Liver (tissue), 9 donors: ENCODE data around the gene PAX4. TPM values are rescaled to one million over a fixed set of nuclear protein-coding genes. Genes with fewer than 3 reads are reported as not detected.

ENCODE experiments used
- DNase-seq: peaks from one replicate; pipeline ENCODE4 v3.0.0-alpha.2; 2017; ENCODE audit warnings: low spot score
- H3K27ac ChIP-seq, 2 donors: one replicate each; pipeline ENCODE4 v1.7.0; 2013; ENCODE audit warnings: inconsistent platforms in 2 of 2, low read length in 2 of 2, control low read depth in 1 of 2, low read depth in 1 of 2, mild to moderate bottlenecking in 1 of 2
- H3K27me3 ChIP-seq, 4 donors: one replicate each; pipeline versions ENCODE4 v1.6.1 to v1.7.0; 2013; ENCODE audit warnings: low read length in 3 of 4, inconsistent platforms in 1 of 4, mild to moderate bottlenecking in 1 of 4, moderate library complexity in 1 of 4; ENCODE audit not compliant: control insufficient read depth in 4 of 4, insufficient read depth in 4 of 4
- H3K36me3 ChIP-seq, 4 donors: one replicate each; pipeline versions ENCODE4 v1.6.1 to v1.7.0; 2013; ENCODE audit warnings: low read length in 3 of 4, mild to moderate bottlenecking in 3 of 4, low read depth in 1 of 4, moderate library complexity in 1 of 4; ENCODE audit not compliant: control insufficient read depth in 4 of 4, insufficient read depth in 3 of 4
- H3K4me1 ChIP-seq, 4 donors: one replicate each; pipeline versions ENCODE4 v1.6.1 to v1.7.0; 2013; ENCODE audit warnings: low read length in 3 of 4, mild to moderate bottlenecking in 3 of 4, moderate library complexity in 1 of 4; ENCODE audit not compliant: control insufficient read depth in 4 of 4, insufficient read depth in 4 of 4
- H3K4me3 ChIP-seq, 3 donors: one replicate each; pipeline versions ENCODE4 v1.6.1 to v1.7.0; 2013; ENCODE audit warnings: low read length in 3 of 3, control low read depth in 1 of 3, low read depth in 1 of 3, mild to moderate bottlenecking in 1 of 3
- H3K9ac ChIP-seq, 2 donors: one replicate each; pipeline ENCODE4 v1.7.0; 2013; ENCODE audit warnings: low read length in 2 of 2, mild to moderate bottlenecking in 2 of 2, moderate library complexity in 2 of 2, control low read depth in 1 of 2, low read depth in 1 of 2
- H3K9me3 ChIP-seq, 4 donors: one replicate each; pipeline versions ENCODE4 v1.6.1 to v1.7.0; 2013; ENCODE audit warnings: low read length in 3 of 4; ENCODE audit not compliant: control insufficient read depth in 4 of 4
- EGR1 ChIP-seq, 2 donors: IDR thresholded peaks; 2 replicates each; pipeline ENCODE4 v1.6.1; 2016 to 2018; ENCODE audit warnings: antibody characterized with exemption in 2 of 2, low read depth in 2 of 2
- FOXA1 ChIP-seq: IDR thresholded peaks from 2 replicates; pipeline ENCODE4 v1.6.1; 2016; ENCODE audit warnings: antibody characterized with exemption
- FOXA2 ChIP-seq: IDR thresholded peaks from 2 replicates; pipeline ENCODE4 v1.6.1; 2016; ENCODE audit warnings: antibody characterized with exemption
- GABPA ChIP-seq, 2 donors: IDR thresholded peaks in 1 of 2; conservative IDR thresholded peaks in 1 of 2; 2 replicates each; pipeline ENCODE4 v1.6.1; 2016; ENCODE audit warnings: antibody characterized with exemption in 2 of 2, mild to moderate bottlenecking in 1 of 2, moderate library complexity in 1 of 2
- HNF4A ChIP-seq, 2 donors: conservative IDR thresholded peaks; 2 replicates each; pipeline ENCODE4 v1.6.1; 2016; ENCODE audit warnings: antibody characterized with exemption in 2 of 2, mild to moderate bottlenecking in 2 of 2
- JUND ChIP-seq, 2 donors: IDR thresholded peaks; 2 replicates each; pipeline ENCODE4 v1.6.1; 2016; ENCODE audit warnings: antibody characterized with exemption in 2 of 2
- NR2F2 ChIP-seq: IDR thresholded peaks from 2 replicates; pipeline ENCODE4 v1.6.1; 2016; ENCODE audit warnings: antibody characterized with exemption
- RAD21 ChIP-seq, 2 donors: IDR thresholded peaks; 2 replicates each; pipeline ENCODE4 v1.6.1; 2016; ENCODE audit warnings: antibody characterized with exemption in 2 of 2, mild to moderate bottlenecking in 2 of 2
- RXRA ChIP-seq, 2 donors: IDR thresholded peaks; 2 replicates each; pipeline ENCODE4 v1.6.1; 2017 to 2018; ENCODE audit warnings: antibody characterized with exemption in 2 of 2, mild to moderate bottlenecking in 1 of 2
- TAF1 ChIP-seq: conservative IDR thresholded peaks from 2 replicates; pipeline ENCODE4 v1.6.1; 2016; ENCODE audit warnings: antibody characterized with exemption, mild to moderate bottlenecking
- YY1 ChIP-seq: IDR thresholded peaks from 2 replicates; pipeline ENCODE4 v1.6.1; 2016; ENCODE audit warnings: antibody characterized with exemption, mild to moderate bottlenecking
- WGBS: extraction: QIAGEN DNeasy Blood & Tissue Kit; methylation state at CpG from one replicate; pipeline ENCODE4 v1.1.7; 2013; 5-methylcytosine and 5-hydroxymethylcytosine counted together
- polyA plus RNA-seq, 2 donors: library from polyadenylated mRNA; stranded (reverse) in 1 of 2; unstranded in 1 of 2; fragments of 200-250 nt in 1 of 2; fragments of >200 nt in 1 of 2; fragmentation: Nextera tagmentation in 1 of 2; extraction: Ambion mirVana in 1 of 2; gene quantifications; one replicate each; pipeline versions ENCODE4 v1.2.1 to v1.2.3, GENCODE V29; 2013 to 2015
- total RNA-seq, 2 donors: library from RNA; depleted of rRNA; stranded (reverse); fragments of >200 nt; gene quantifications; one replicate each; pipeline ENCODE4 v1.2.3, GENCODE V29; 2014
- TF ChIP-seq, protein P1 (sequence below): fragments of 150-350 bp; IDR thresholded peaks from 2 replicates; pipeline ENCODE4 v1.5.1; 2017; ENCODE audit warnings: improper control_type of control experiment, low read depth, low read length; ENCODE audit not compliant: missing input control
- TF ChIP-seq, protein P2 (sequence below): IDR thresholded peaks from 2 replicates; pipeline ENCODE4 v1.6.1; 2016; ENCODE audit warnings: antibody characterized with exemption
- TF ChIP-seq, protein P3 (sequence below): IDR thresholded peaks from 2 replicates; pipeline ENCODE4 v1.6.1; 2016; ENCODE audit warnings: antibody characterized with exemption, mild to moderate bottlenecking
- TF ChIP-seq, protein P4 (sequence below): IDR thresholded peaks from 2 replicates; pipeline ENCODE4 v1.6.1; 2016; ENCODE audit warnings: antibody characterized with exemption
- TF ChIP-seq, protein P5 (sequence below): IDR thresholded peaks from 2 replicates; pipeline ENCODE4 v1.6.1; 2016; ENCODE audit warnings: antibody characterized with exemption
- donor health status: healthy.
- donor health status: healthy.
- donor health status: healthy.
- donor health status: healthy.
- donor health status: healthy.

PAX4 gene
- total and polyA plus RNA-seq, 4 donors, result not detected

DNA sequence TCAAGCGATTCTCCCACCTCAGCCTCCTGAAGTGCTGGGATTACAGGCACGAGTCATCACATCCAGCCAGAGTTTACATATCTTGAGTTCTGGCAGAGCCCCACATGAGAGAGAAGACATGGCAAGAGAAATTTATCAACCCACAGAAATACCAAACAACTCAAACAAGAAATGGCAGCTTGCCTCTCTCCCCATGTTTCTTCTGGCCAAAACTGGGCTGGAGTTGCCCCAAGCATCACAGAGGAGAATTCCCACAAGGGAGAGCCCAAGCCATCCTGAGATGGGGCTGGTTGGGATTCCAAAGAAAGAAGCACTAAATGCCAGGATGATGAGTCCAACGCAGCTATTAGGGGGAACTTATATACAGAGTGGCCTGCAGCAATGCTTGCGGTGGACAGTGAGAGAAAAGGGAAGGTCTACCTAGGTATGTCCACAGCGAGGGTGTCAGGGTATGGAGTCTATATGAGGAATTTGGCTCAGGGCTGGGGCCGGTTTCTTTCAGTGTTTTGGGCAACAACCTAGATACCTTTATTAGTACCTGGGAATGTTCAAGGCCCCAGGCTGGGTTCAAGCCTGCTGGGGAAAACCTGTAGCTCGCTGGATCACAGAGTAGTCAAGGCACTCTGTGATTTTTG lies 14.5 kb upstream of the PAX4 start:
- no peaks in the 10 kb centered on the region for H3K27me3 ChIP-seq
- no peak overlapping the region for H3K4me3 ChIP-seq
- no peaks in the 10 kb centered on the region for H3K36me3 ChIP-seq
- H3K27ac ChIP-seq, result no peak overlapping the region
- DNase-seq, result no peak
- TF ChIP-seq RAD21 (IDR thresholded peaks at IDR 0.05) (no peak), JUND (IDR thresholded peaks at IDR 0.05) (no peak), NR2F2 (no peak), TAF1 (no peak), FOXA2 (no peak), EGR1 (IDR thresholded peaks at IDR 0.05; ENCODE audit: low read depth in 2 of 2) (no peak), HNF4A (conservative IDR thresholded peaks at IDR 0.05) (no peak), GABPA (IDR thresholded peaks at IDR 0.05 in 1 of 2, conservative IDR thresholded peaks at IDR 0.05 in 1 of 2) (no peak), FOXA1 (no peak)
- TF ChIP-seq, protein P1, sequence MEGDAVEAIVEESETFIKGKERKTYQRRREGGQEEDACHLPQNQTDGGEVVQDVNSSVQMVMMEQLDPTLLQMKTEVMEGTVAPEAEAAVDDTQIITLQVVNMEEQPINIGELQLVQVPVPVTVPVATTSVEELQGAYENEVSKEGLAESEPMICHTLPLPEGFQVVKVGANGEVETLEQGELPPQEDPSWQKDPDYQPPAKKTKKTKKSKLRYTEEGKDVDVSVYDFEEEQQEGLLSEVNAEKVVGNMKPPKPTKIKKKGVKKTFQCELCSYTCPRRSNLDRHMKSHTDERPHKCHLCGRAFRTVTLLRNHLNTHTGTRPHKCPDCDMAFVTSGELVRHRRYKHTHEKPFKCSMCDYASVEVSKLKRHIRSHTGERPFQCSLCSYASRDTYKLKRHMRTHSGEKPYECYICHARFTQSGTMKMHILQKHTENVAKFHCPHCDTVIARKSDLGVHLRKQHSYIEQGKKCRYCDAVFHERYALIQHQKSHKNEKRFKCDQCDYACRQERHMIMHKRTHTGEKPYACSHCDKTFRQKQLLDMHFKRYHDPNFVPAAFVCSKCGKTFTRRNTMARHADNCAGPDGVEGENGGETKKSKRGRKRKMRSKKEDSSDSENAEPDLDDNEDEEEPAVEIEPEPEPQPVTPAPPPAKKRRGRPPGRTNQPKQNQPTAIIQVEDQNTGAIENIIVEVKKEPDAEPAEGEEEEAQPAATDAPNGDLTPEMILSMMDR, result no peak
- TF ChIP-seq, protein P2, sequence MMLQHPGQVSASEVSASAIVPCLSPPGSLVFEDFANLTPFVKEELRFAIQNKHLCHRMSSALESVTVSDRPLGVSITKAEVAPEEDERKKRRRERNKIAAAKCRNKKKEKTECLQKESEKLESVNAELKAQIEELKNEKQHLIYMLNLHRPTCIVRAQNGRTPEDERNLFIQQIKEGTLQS, result no peak
- TF ChIP-seq, protein P3, sequence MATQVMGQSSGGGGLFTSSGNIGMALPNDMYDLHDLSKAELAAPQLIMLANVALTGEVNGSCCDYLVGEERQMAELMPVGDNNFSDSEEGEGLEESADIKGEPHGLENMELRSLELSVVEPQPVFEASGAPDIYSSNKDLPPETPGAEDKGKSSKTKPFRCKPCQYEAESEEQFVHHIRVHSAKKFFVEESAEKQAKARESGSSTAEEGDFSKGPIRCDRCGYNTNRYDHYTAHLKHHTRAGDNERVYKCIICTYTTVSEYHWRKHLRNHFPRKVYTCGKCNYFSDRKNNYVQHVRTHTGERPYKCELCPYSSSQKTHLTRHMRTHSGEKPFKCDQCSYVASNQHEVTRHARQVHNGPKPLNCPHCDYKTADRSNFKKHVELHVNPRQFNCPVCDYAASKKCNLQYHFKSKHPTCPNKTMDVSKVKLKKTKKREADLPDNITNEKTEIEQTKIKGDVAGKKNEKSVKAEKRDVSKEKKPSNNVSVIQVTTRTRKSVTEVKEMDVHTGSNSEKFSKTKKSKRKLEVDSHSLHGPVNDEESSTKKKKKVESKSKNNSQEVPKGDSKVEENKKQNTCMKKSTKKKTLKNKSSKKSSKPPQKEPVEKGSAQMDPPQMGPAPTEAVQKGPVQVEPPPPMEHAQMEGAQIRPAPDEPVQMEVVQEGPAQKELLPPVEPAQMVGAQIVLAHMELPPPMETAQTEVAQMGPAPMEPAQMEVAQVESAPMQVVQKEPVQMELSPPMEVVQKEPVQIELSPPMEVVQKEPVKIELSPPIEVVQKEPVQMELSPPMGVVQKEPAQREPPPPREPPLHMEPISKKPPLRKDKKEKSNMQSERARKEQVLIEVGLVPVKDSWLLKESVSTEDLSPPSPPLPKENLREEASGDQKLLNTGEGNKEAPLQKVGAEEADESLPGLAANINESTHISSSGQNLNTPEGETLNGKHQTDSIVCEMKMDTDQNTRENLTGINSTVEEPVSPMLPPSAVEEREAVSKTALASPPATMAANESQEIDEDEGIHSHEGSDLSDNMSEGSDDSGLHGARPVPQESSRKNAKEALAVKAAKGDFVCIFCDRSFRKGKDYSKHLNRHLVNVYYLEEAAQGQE, result no peak
- TF ChIP-seq, protein P4, sequence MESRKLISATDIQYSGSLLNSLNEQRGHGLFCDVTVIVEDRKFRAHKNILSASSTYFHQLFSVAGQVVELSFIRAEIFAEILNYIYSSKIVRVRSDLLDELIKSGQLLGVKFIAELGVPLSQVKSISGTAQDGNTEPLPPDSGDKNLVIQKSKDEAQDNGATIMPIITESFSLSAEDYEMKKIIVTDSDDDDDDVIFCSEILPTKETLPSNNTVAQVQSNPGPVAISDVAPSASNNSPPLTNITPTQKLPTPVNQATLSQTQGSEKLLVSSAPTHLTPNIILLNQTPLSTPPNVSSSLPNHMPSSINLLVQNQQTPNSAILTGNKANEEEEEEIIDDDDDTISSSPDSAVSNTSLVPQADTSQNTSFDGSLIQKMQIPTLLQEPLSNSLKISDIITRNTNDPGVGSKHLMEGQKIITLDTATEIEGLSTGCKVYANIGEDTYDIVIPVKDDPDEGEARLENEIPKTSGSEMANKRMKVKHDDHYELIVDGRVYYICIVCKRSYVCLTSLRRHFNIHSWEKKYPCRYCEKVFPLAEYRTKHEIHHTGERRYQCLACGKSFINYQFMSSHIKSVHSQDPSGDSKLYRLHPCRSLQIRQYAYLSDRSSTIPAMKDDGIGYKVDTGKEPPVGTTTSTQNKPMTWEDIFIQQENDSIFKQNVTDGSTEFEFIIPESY, result no peak
- peaks cover 0 to 5% (median 3%) of the 10 kb centered on the region in 4 donors for H3K4me1 ChIP-seq
- no peak overlapping the region for H3K9ac ChIP-seq
- H3K9me3 ChIP-seq, result no peaks in the 10 kb centered on the region
- 83% methylated on average over 7 of the region's 7 CpGs for WGBS

- no peaks in the 10 kb centered on the region for H3K36me3 ChIP-seq
- TF ChIP-seq RXRA (IDR thresholded peaks at IDR 0.05), result no peak
- TF ChIP-seq, protein P1, result peak; percentile 48
- TF ChIP-seq, protein P5, sequence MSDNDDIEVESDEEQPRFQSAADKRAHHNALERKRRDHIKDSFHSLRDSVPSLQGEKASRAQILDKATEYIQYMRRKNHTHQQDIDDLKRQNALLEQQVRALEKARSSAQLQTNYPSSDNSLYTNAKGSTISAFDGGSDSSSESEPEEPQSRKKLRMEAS, result no peak
- no peak for TF ChIP-seq TAF1
- no peak for TF ChIP-seq JUND (IDR thresholded peaks at IDR 0.05)
- TF ChIP-seq HNF4A (conservative IDR thresholded peaks at IDR 0.05), result no peak
- TF ChIP-seq, protein P2, result no peak
- no peak for TF ChIP-seq YY1
- TF ChIP-seq RAD21 (IDR thresholded peaks at IDR 0.05), result peak; percentile 63 to 79
- TF ChIP-seq EGR1 (IDR thresholded peaks at IDR 0.05; ENCODE audit: low read depth in 2 of 2), result no peak
- H3K4me3 ChIP-seq, result no peak overlapping the region
- H3K27me3 ChIP-seq, result no peaks in the 10 kb centered on the region
- H3K9me3 ChIP-seq, result no peaks in the 10 kb centered on the region
- H3K27ac ChIP-seq, result no peak overlapping the region
- H3K9ac ChIP-seq, result no peak overlapping the region
- peaks cover 0 to 3% (median 1%) of the 10 kb centered on the region in 4 donors for H3K4me1 ChIP-seq
- peak; percentile 61 for DNase-seq
- 17% methylated on average over 5 of the region's 5 CpGs for WGBS
Measured at GRCh38 chr7:127629268-127629854, 11.4 kb upstream of the PAX4 start.
